ENCODE data around the gene N4BP2L1. TPM values are rescaled to one million over a fixed set of nuclear protein-coding genes. Genes with fewer than 3 reads are reported as not detected.

Gene N4BP2L1
- polyA plus RNA-seq, 3 donors = 50.9 to 82.5 (median 81.5) TPM

DNA sequence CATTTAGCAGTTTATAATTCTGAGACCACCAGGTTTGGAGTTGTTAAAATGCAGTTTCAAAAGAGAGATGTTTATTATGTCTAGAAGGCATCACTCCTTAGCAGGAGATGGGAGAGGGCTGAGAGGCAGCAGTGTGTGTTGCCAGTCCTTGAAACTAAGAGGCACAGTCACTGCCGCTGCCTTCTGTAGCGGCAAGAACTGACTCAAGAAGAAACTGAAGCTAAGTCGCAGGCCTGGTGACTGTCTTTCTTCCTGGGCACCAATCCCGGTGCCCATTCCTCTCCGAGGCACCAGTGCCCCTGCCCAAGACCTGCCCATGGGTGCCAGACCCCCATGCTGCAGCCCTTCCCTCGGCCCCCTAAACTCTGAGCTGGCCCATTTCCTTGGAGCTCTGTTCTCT is 20.1 kb downstream of the N4BP2L1 start:
- H3K27me3 ChIP-seq (ENCODE audit: control insufficient read depth in 2 of 2, insufficient read depth in 2 of 2, low read length in 2 of 2) = no peaks in the 10 kb centered on the region
- H3K9me3 Mint-ChIP-seq = peaks cover 0 to 2% (median 0%) of the 10 kb centered on the region in 7 donors
- H3K4me1 Mint-ChIP-seq = peaks cover 7% of the 10 kb centered on the region
- no peak overlapping the region for H3K27ac ChIP-seq (ENCODE audit: low read depth in 1 of 2, low read length in 2 of 2)
- DNase-seq = no peak
- H2AFZ ChIP-seq (ENCODE audit: insufficient read depth, low read depth, low read length, poor library complexity, severe bottlenecking) = no peak overlapping the region
- peaks cover 12% of the 10 kb centered on the region for H3K79me2 ChIP-seq (ENCODE audit: insufficient read depth, low read length)
- no peak overlapping the region for H3K9ac ChIP-seq (ENCODE audit: insufficient read depth, low read length, poor library complexity, severe bottlenecking)
- peaks cover 25% of the 10 kb centered on the region for H4K20me1 ChIP-seq (ENCODE audit: insufficient read depth, low read length)
- WGBS (ENCODE audit: insufficient coverage) = 98% methylated on average over 5 of the region's 6 CpGs
- H3K36me3 Mint-ChIP-seq = peaks cover 58 to 61% of the 10 kb centered on the region in 2 donors
- no peak overlapping the region for H3K4me2 ChIP-seq (replicated peaks; ENCODE audit: extremely low read depth, low read length, poor library complexity, severe bottlenecking)
- H3K4me3 Mint-ChIP-seq = no peak overlapping the region
- peaks cover 36 to 66% of the 10 kb centered on the region in 2 donors for H3K36me3 ChIP-seq (replicated peaks in 1 of 2; ENCODE audit: control insufficient read depth in 1 of 2, insufficient read depth in 2 of 2, low read length in 2 of 2)
- H3K27ac Mint-ChIP-seq = no peak overlapping the region
- peaks cover 4 to 10% of the 10 kb centered on the region in 2 donors for H3K4me1 ChIP-seq (ENCODE audit: control insufficient read depth in 1 of 2, insufficient read depth in 2 of 2, low read length in 2 of 2)
- TF ChIP-seq, protein P1, sequence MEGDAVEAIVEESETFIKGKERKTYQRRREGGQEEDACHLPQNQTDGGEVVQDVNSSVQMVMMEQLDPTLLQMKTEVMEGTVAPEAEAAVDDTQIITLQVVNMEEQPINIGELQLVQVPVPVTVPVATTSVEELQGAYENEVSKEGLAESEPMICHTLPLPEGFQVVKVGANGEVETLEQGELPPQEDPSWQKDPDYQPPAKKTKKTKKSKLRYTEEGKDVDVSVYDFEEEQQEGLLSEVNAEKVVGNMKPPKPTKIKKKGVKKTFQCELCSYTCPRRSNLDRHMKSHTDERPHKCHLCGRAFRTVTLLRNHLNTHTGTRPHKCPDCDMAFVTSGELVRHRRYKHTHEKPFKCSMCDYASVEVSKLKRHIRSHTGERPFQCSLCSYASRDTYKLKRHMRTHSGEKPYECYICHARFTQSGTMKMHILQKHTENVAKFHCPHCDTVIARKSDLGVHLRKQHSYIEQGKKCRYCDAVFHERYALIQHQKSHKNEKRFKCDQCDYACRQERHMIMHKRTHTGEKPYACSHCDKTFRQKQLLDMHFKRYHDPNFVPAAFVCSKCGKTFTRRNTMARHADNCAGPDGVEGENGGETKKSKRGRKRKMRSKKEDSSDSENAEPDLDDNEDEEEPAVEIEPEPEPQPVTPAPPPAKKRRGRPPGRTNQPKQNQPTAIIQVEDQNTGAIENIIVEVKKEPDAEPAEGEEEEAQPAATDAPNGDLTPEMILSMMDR (IDR thresholded peaks at IDR 0.05) = no peak
- H3K9me3 ChIP-seq (replicated peaks in 1 of 2; ENCODE audit: control insufficient read depth in 1 of 2, insufficient read depth in 1 of 2, low read length in 2 of 2) = no peaks in the 10 kb centered on the region
- H3K4me3 ChIP-seq (replicated peaks in 1 of 3; ENCODE audit: low read depth in 2 of 3, low read length in 3 of 3) = no peak overlapping the region
- H3K27me3 Mint-ChIP-seq (ENCODE audit: low read depth in 3 of 3) = no peaks in the 10 kb centered on the region
- intact Hi-C loops (cut with micrococcal nuclease) = no loop called here

DNA sequence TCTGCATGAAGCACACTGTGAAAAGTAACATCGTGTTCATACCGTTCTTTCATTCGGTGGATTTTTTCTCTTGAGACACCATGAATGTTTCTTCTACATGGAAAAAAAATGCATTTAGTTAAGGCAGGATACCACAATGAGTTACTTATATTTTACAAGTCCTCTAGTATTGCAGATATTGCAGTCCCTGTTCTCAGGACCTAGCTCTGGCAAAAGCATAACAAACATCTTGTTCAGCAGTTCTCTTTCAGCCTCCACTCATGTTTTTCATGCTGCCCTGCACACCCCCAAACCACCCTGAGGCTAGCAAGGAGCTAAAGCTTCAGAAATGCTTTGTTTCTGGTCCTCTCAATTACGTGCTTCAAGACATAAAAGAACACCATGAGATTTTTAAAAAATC is 24.8 kb downstream of the N4BP2L1 start:
- H3K27ac ChIP-seq (ENCODE audit: low read depth in 1 of 2, low read length in 2 of 2) = no peak overlapping the region
- intact Hi-C loops (cut with micrococcal nuclease) = no loop called here
- H2AFZ ChIP-seq (ENCODE audit: insufficient read depth, low read depth, low read length, poor library complexity, severe bottlenecking) = no peak overlapping the region
- no peak overlapping the region for H3K4me2 ChIP-seq (replicated peaks; ENCODE audit: extremely low read depth, low read length, poor library complexity, severe bottlenecking)
- peaks cover 72 to 73% of the 10 kb centered on the region in 2 donors for H3K36me3 Mint-ChIP-seq
- H3K36me3 ChIP-seq (replicated peaks in 1 of 2; ENCODE audit: control insufficient read depth in 1 of 2, insufficient read depth in 2 of 2, low read length in 2 of 2) = peaks cover 63 to 100% of the 10 kb centered on the region in 2 donors
- TF ChIP-seq, protein P1 (IDR thresholded peaks at IDR 0.05) = no peak
- H3K79me2 ChIP-seq (ENCODE audit: insufficient read depth, low read length) = peaks cover 4% of the 10 kb centered on the region
- no peaks in the 10 kb centered on the region for H3K27me3 ChIP-seq (ENCODE audit: control insufficient read depth in 2 of 2, insufficient read depth in 2 of 2, low read length in 2 of 2)
- no peak for DNase-seq
- H3K27ac Mint-ChIP-seq = no peak overlapping the region
- H3K9me3 Mint-ChIP-seq = no peaks in the 10 kb centered on the region
- no peaks in the 10 kb centered on the region for H3K9me3 ChIP-seq (replicated peaks in 1 of 2; ENCODE audit: control insufficient read depth in 1 of 2, insufficient read depth in 1 of 2, low read length in 2 of 2)
- no peaks in the 10 kb centered on the region for H3K4me1 Mint-ChIP-seq
- no peak overlapping the region for H3K9ac ChIP-seq (ENCODE audit: insufficient read depth, low read length, poor library complexity, severe bottlenecking)
- H3K4me3 Mint-ChIP-seq = no peak overlapping the region
- no peak overlapping the region for H3K4me3 ChIP-seq (replicated peaks in 1 of 3; ENCODE audit: low read depth in 2 of 3, low read length in 3 of 3)
- H4K20me1 ChIP-seq (ENCODE audit: insufficient read depth, low read length) = peaks cover 5% of the 10 kb centered on the region
- 100% methylated on average over 1 of the region's 4 CpGs for WGBS (ENCODE audit: insufficient coverage)
- no peaks in the 10 kb centered on the region for H3K27me3 Mint-ChIP-seq (ENCODE audit: low read depth in 3 of 3)
- no peaks in the 10 kb centered on the region for H3K4me1 ChIP-seq (ENCODE audit: control insufficient read depth in 1 of 2, insufficient read depth in 2 of 2, low read length in 2 of 2)

Measured in CD14-positive monocyte (primary cell).